Kidney epithelial cell (primary cell): ENCODE measurements around the gene RASSF3. TPM values are rescaled to one million over a fixed set of nuclear protein-coding genes. Genes with fewer than 3 reads are reported as not detected.
"Not testable (repeated sequence)": the region's sequence is repeated elsewhere in the genome, so short reads cannot be mapped to it uniquely, and the experiment has no call there.

Experiments used
- DNase-seq: peaks from one replicate; pipeline ENCODE4 v3.0.0-alpha.2; 2010; ENCODE audit warnings: low read depth
- H3K27me3 ChIP-seq: 2 replicates; pipeline ENCODE4 v1.6.0; 2011; ENCODE audit warnings: low read length; ENCODE audit not compliant: control insufficient read depth, insufficient read depth
- H3K36me3 ChIP-seq: 2 replicates; pipeline ENCODE4 v1.5.1; 2011; ENCODE audit warnings: low read length; ENCODE audit not compliant: control insufficient read depth, insufficient read depth
- H3K4me3 ChIP-seq: 2 replicates; pipeline ENCODE4 v1.5.1; 2011; ENCODE audit warnings: low read depth, mild to moderate bottlenecking, control low read depth, low read length
- CTCF ChIP-seq: IDR thresholded peaks from 2 replicates; pipeline ENCODE4 v1.5.1; 2011; ENCODE audit warnings: mild to moderate bottlenecking, moderate library complexity, low read length, control low read depth, inconsistent platforms; ENCODE audit not compliant: insufficient read depth, poor library complexity, severe bottlenecking
- total RNA-seq: library from RNA; depleted of rRNA; stranded (reverse); fragments of >200 nt; gene quantifications from 2 replicates; pipeline ENCODE4 v1.2.3, GENCODE V29; 2015

The RASSF3 gene
- total RNA-seq, 1 donor from 2014 or later: 25.7 TPM

DNA sequence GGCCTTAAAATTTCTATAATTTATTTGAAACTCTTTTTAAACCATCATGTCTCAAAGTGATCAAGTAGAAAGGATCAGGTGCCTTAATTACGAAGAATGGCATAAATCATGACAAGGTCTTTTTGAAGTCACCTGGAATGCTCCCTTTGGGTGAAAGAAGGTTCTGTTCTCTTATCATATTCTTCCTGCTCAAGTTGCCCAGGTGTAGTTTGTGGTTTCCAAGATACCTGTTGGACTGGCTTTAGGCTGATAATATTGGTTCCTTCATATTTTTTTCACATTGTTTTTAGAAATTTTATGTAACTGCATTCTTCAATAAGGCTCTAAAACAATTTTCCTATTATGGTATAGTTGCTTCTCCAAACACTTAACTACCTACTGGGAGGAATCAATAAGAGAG is 29.2 kb downstream of the RASSF3 start:
- H3K27me3 ChIP-seq: no peaks in the 10 kb centered on the region

GRCh38 chr12:64646318-64646717 is 36.0 kb downstream of the RASSF3 start:
- TF ChIP-seq CTCF: no peak
- no peak for DNase-seq
- no peaks in the 10 kb centered on the region for H3K27me3 ChIP-seq
- H3K36me3 ChIP-seq: no peaks in the 10 kb centered on the region
- no peak overlapping the region for H3K4me3 ChIP-seq

More for the DNA sequence above, 29.2 kb downstream of the RASSF3 start:
- no peak for TF ChIP-seq CTCF
- Histone ChIP-seq H3K36me3 (no peaks in the 10 kb centered on the region), H3K4me3 (no peak overlapping the region)
- DNase-seq: no peak

DNA sequence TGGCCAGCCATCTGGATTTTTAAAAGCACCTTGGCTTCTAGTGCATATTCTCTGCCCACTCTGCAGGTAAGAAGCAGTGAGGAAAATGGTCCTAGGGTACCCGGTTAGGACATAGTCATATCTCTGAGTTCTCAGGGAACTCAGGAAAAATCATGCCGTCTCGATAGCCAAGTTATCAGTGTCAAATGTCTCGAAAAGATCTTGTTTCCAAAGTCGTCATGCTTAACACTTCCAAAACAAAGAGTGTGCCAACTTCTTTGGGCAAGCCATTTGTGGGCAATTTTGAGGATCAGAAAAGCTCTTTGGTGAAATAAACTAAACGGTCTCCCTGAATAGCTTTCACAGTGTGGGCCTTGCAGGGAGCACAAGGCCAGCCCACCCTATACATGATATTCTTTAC is 39.2 kb downstream of the RASSF3 start:
- no peaks in the 10 kb centered on the region for H3K36me3 ChIP-seq
- no peak overlapping the region for H3K4me3 ChIP-seq
- H3K27me3 ChIP-seq: no peaks in the 10 kb centered on the region
- TF ChIP-seq CTCF: no peak
- no peak for DNase-seq

GRCh38 chr12:64650762-64651161 is 40.5 kb downstream of the RASSF3 start:
- no peak for TF ChIP-seq CTCF
- Histone ChIP-seq H3K4me3 (no peak overlapping the region), H3K36me3 (no peaks in the 10 kb centered on the region), H3K27me3 (no peaks in the 10 kb centered on the region)
- no peak for DNase-seq

DNA sequence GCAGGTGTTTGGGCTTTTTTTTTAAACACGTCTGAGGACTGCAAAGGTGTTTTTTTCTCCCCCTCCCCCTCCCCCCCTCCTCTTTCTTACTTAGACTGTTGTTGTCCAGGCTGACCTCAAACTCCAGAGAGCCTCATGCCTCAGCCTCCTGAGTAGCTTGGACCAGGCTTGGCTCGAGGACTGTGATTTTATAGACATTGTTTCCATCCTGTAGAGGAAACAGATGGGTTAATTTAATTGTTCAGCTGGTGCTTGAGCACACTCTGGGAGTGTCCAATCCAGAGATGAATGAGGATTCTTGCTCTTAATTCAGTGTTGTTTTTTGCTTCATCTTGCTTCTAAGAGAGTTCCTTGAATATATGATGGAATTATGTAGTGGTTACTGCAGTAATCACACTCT is 42.1 kb downstream of the RASSF3 start:
- no peaks in the 10 kb centered on the region for H3K27me3 ChIP-seq
- no peak overlapping the region for H3K4me3 ChIP-seq
- H3K36me3 ChIP-seq: no peaks in the 10 kb centered on the region
- no peak for DNase-seq
- TF ChIP-seq CTCF: no peak

- no peaks in the 10 kb centered on the region for H3K27me3 ChIP-seq
- no peak for DNase-seq
- H3K4me3 ChIP-seq: no peak overlapping the region
- TF ChIP-seq CTCF: no peak
- H3K36me3 ChIP-seq: no peaks in the 10 kb centered on the region
Observed at GRCh38 chr12:64653123-64653522, 42.8 kb downstream of the RASSF3 start.

DNA sequence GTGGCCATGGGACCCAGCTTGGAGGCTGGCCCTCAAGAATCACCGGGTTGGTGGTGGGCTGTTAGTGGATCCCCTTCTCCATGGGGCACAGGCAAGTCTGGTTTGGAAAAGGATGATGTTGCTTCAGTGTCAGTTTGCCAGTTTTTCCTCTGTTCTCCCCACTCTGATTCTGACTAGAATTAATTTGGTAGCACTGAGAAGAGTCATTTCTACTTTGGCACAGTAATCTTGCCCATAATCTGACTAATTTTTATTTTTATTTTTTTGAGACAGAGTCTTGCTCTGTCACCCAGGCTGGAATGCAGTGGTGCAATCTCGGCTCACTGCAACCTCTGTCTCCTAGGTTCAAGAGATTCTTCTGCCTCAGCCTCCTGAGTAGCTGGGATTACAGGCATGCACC is 43.6 kb downstream of the RASSF3 start:
- not testable (repeated sequence) for DNase-seq, H3K4me3 ChIP-seq, H3K27me3 ChIP-seq, H3K36me3 ChIP-seq
